Ishikawa (cell line): ENCODE measurements around the gene PRKCZ.

Experiments
- YY1 ChIP-seq: IDR thresholded peaks from 2 replicates; pipeline ENCODE4 v1.6.1; 2012; ENCODE audit warnings: low read depth
- TF ChIP-seq, protein P1 (sequence below): IDR thresholded peaks from 2 replicates; pipeline ENCODE4 v1.6.1; 2012; ENCODE audit warnings: low read depth, mild to moderate bottlenecking

DNA sequence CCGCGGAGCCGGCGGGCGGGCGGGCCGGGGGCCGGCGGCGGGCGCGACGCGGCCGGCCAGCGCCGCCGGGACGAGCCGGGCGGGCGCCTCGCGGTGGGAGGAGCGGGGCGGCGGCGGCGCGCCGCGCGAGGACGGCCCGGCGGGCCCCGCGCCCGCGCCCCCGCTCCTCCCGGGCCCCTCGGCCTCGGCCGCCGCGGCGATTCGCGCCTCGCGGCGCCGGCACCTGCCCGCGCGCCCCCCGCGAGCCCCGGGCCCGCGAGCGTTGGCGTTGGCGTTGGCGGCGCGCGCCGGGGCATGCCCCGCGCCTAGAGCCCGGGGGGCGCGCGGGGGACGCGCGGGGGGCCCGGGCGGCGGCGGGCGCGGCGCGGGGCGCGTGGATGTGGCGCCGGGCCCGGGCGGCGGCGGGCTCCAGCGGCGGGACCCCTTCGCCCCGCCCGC lies 178.0 kb downstream of the PRKCZ start, which contains the start of gene SKI:
- TF ChIP-seq, protein P1, sequence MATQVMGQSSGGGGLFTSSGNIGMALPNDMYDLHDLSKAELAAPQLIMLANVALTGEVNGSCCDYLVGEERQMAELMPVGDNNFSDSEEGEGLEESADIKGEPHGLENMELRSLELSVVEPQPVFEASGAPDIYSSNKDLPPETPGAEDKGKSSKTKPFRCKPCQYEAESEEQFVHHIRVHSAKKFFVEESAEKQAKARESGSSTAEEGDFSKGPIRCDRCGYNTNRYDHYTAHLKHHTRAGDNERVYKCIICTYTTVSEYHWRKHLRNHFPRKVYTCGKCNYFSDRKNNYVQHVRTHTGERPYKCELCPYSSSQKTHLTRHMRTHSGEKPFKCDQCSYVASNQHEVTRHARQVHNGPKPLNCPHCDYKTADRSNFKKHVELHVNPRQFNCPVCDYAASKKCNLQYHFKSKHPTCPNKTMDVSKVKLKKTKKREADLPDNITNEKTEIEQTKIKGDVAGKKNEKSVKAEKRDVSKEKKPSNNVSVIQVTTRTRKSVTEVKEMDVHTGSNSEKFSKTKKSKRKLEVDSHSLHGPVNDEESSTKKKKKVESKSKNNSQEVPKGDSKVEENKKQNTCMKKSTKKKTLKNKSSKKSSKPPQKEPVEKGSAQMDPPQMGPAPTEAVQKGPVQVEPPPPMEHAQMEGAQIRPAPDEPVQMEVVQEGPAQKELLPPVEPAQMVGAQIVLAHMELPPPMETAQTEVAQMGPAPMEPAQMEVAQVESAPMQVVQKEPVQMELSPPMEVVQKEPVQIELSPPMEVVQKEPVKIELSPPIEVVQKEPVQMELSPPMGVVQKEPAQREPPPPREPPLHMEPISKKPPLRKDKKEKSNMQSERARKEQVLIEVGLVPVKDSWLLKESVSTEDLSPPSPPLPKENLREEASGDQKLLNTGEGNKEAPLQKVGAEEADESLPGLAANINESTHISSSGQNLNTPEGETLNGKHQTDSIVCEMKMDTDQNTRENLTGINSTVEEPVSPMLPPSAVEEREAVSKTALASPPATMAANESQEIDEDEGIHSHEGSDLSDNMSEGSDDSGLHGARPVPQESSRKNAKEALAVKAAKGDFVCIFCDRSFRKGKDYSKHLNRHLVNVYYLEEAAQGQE, result no peak
- TF ChIP-seq YY1, result no peak
